Measurements from ENCODE around the gene TAS2R43.
"Not testable (repeated sequence)": the region's sequence is repeated elsewhere in the genome, so short reads cannot be mapped to it uniquely, and the experiment has no call there.

Gene TAS2R43

GRCh38 chr12:11111213-11111612 lies 19.1 kb upstream of the TAS2R43 start:
- H2AFZ ChIP-seq (ENCODE audit: low read depth, low read length); H3K27me3 ChIP-seq (ENCODE audit: insufficient read depth, low read length, poor library complexity); ATAC-seq (ENCODE audit: insufficient read depth, low read depth); H3K4me3 ChIP-seq (ENCODE audit: low read depth in 1 of 2, low read length in 2 of 2); H3K4me2 ChIP-seq (ENCODE audit: insufficient read depth, low read length); H3K4me1 ChIP-seq (ENCODE audit: insufficient read depth, low read length); H3K9me3 ChIP-seq (ENCODE audit: insufficient read depth, low read length, severe bottlenecking); H3K9ac ChIP-seq (ENCODE audit: low read depth, low read length); DNase-seq; H3K27ac ChIP-seq (ENCODE audit: low read length): not testable (repeated sequence)
- Histone ChIP-seq H3K36me3 (ENCODE audit: insufficient read depth, low read length) (peaks cover 25% of the 10 kb centered on the region), H4K20me1 (ENCODE audit: insufficient read depth, low read length) (peaks cover 15% of the 10 kb centered on the region), H3K79me2 (ENCODE audit: insufficient read depth, low read length) (peaks cover 95% of the 10 kb centered on the region)

GRCh38 chr12:11108862-11109261 lies 16.7 kb upstream of the TAS2R43 start:
- Histone ChIP-seq H3K4me3 (ENCODE audit: low read depth in 1 of 2, low read length in 2 of 2) (no peak overlapping the region), H3K9ac (ENCODE audit: low read depth, low read length) (no peak overlapping the region), H3K27ac (ENCODE audit: low read length) (no peak overlapping the region), H3K9me3 (ENCODE audit: insufficient read depth, low read length, severe bottlenecking) (peaks cover 3% of the 10 kb centered on the region), H4K20me1 (ENCODE audit: insufficient read depth, low read length) (peaks cover 15% of the 10 kb centered on the region), H3K4me2 (ENCODE audit: insufficient read depth, low read length) (no peak overlapping the region), H3K27me3 (ENCODE audit: insufficient read depth, low read length, poor library complexity) (no peaks in the 10 kb centered on the region), H3K79me2 (ENCODE audit: insufficient read depth, low read length) (peaks cover 87% of the 10 kb centered on the region), H2AFZ (ENCODE audit: low read depth, low read length) (no peak overlapping the region), H3K36me3 (ENCODE audit: insufficient read depth, low read length) (peaks cover 23% of the 10 kb centered on the region), H3K4me1 (ENCODE audit: insufficient read depth, low read length) (no peaks in the 10 kb centered on the region)
- DNase-seq: no peak
- TF ChIP-seq CTCF (IDR thresholded peaks at IDR 0.05; ENCODE audit: borderline replicate concordance, extremely low read depth, low read length, poor library complexity, severe bottlenecking) (no peak), EZH2 (IDR thresholded peaks at IDR 0.05; ENCODE audit: borderline replicate concordance, low read depth, low read length, severe bottlenecking) (no peak)
- no peak for ATAC-seq (ENCODE audit: insufficient read depth, low read depth)

- H3K79me2 ChIP-seq (ENCODE audit: insufficient read depth, low read length): peaks cover 84% of the 10 kb centered on the region
- H3K27ac ChIP-seq (ENCODE audit: low read length): no peak overlapping the region
Measured at GRCh38 chr12:11107719-11108118, 15.6 kb upstream of the TAS2R43 start.

GRCh38 chr12:11106288-11106687 lies 14.2 kb upstream of the TAS2R43 start:
- Histone ChIP-seq H3K36me3 (ENCODE audit: insufficient read depth, low read length) (peaks cover 25% of the 10 kb centered on the region), H3K9me3 (ENCODE audit: insufficient read depth, low read length, severe bottlenecking) (no peaks in the 10 kb centered on the region), H3K27me3 (ENCODE audit: insufficient read depth, low read length, poor library complexity) (no peaks in the 10 kb centered on the region), H4K20me1 (ENCODE audit: insufficient read depth, low read length) (peaks cover 15% of the 10 kb centered on the region), H3K79me2 (ENCODE audit: insufficient read depth, low read length) (peaks cover 74% of the 10 kb centered on the region), H3K9ac (ENCODE audit: low read depth, low read length) (no peak overlapping the region), H2AFZ (ENCODE audit: low read depth, low read length) (no peak overlapping the region), H3K4me3 (ENCODE audit: low read depth in 1 of 2, low read length in 2 of 2) (no peak overlapping the region), H3K27ac (ENCODE audit: low read length) (no peak overlapping the region), H3K4me1 (ENCODE audit: insufficient read depth, low read length) (no peaks in the 10 kb centered on the region), H3K4me2 (ENCODE audit: insufficient read depth, low read length) (no peak overlapping the region)
- ATAC-seq (ENCODE audit: insufficient read depth, low read depth): no peak
- no peak for DNase-seq
- TF ChIP-seq EZH2 (IDR thresholded peaks at IDR 0.05; ENCODE audit: borderline replicate concordance, low read depth, low read length, severe bottlenecking) (no peak), CTCF (IDR thresholded peaks at IDR 0.05; ENCODE audit: borderline replicate concordance, extremely low read depth, low read length, poor library complexity, severe bottlenecking) (no peak)

More at GRCh38 chr12:11107719-11108118, 15.6 kb upstream of the TAS2R43 start:
- DNase-seq (no peak), ATAC-seq (ENCODE audit: insufficient read depth, low read depth) (no peak)
- Histone ChIP-seq H3K4me2 (ENCODE audit: insufficient read depth, low read length) (no peak overlapping the region), H3K4me3 (ENCODE audit: low read depth in 1 of 2, low read length in 2 of 2) (no peak overlapping the region), H4K20me1 (ENCODE audit: insufficient read depth, low read length) (peaks cover 15% of the 10 kb centered on the region), H3K9ac (ENCODE audit: low read depth, low read length) (no peak overlapping the region), H3K27me3 (ENCODE audit: insufficient read depth, low read length, poor library complexity) (no peaks in the 10 kb centered on the region), H3K9me3 (ENCODE audit: insufficient read depth, low read length, severe bottlenecking) (peaks cover 3% of the 10 kb centered on the region), H3K36me3 (ENCODE audit: insufficient read depth, low read length) (peaks cover 25% of the 10 kb centered on the region), H3K4me1 (ENCODE audit: insufficient read depth, low read length) (no peaks in the 10 kb centered on the region), H2AFZ (ENCODE audit: low read depth, low read length) (no peak overlapping the region)
- no peak for TF ChIP-seq CTCF (IDR thresholded peaks at IDR 0.05; ENCODE audit: borderline replicate concordance, extremely low read depth, low read length, poor library complexity, severe bottlenecking)
- no peak for TF ChIP-seq EZH2 (IDR thresholded peaks at IDR 0.05; ENCODE audit: borderline replicate concordance, low read depth, low read length, severe bottlenecking)

Measured in DND-41 (cell line).